Neutrophil (primary cell): ENCODE results near the gene CD14.

Experiments
- H3K27ac ChIP-seq: fragments of 200-600 bp; sonication (generic); 2 replicates; pipeline ENCODE4 v1.5.1; 2016; ENCODE audit warnings: mild to moderate bottlenecking, moderate library complexity
- H3K27me3 ChIP-seq: fragments of 200-600 bp; sonication (generic); 2 replicates; pipeline ENCODE4 v1.6.0; 2016; ENCODE audit warnings: mild to moderate bottlenecking
- H3K36me3 ChIP-seq: fragments of 200-600 bp; sonication (generic); 2 replicates; pipeline ENCODE4 v1.5.1; 2017
- H3K4me1 ChIP-seq, 2 experiments: fragments of 200-600 bp in 1 of 2; sonication (generic) in 1 of 2; 1 replicate in 1 of 2; 2 replicates in 1 of 2; pipeline versions ENCODE4 v1.5.1 to v1.6.1; 2013 to 2016; ENCODE audit warnings: low read depth in 1 of 2, low read length in 1 of 2, mild to moderate bottlenecking in 1 of 2, moderate library complexity in 1 of 2; ENCODE audit not compliant: control insufficient read depth in 1 of 2, insufficient read depth in 1 of 2
- H3K4me3 ChIP-seq, 2 experiments: fragments of 200-600 bp in 1 of 2; sonication (generic) in 1 of 2; 1 replicate in 1 of 2; 2 replicates in 1 of 2; pipeline ENCODE4 v1.5.1; 2013 to 2016; ENCODE audit warnings: low read depth in 1 of 2, low read length in 1 of 2, mild to moderate bottlenecking in 1 of 2, moderate library complexity in 1 of 2
- H3K9me3 ChIP-seq: fragments of 200-600 bp; sonication (generic); 2 replicates; pipeline ENCODE4 v1.5.1; 2016
- TF ChIP-seq, protein P1 (sequence below): fragments of 200-600 bp; sonication (generic); IDR thresholded peaks from 2 replicates; pipeline ENCODE4 v1.5.1; 2016; ENCODE audit warnings: antibody characterized with exemption

CD14 gene

DNA sequence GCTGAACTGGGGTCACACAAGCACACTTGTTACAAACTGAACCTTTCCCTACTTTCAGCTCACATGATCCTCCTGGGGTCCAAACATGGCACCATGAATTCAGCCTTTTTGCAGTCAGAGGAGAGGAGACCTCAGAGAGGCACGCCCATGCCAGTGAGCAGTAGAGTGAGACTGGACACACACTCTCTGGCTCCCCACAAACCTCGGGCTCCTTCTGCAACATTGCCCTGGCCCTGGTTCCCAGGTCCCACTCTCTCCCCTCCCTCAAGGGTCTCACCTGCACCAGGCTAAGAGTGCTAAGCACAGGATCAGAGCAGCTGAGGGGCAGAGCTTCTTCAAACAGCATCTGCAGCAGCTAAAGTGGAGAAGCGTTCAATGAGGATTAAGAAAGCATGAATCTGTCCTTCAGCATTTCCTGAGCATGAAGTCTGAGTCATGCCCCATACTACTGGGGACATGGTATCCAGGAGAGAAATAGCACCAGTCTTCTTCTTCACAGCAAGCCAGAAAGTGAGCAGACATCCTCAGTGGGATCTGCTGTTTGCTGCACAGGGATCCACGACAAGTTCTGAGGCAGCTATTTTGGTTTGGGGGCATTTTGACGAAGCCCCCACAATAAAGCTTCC is 41.1 kb downstream of the CD14 start:
- Histone ChIP-seq H3K27me3 (no peaks in the 10 kb centered on the region), H3K4me1 (peaks cover 89 to 91% of the 10 kb centered on the region in 2 experiments), H3K27ac (peak overlapping the region; percentile 95), H3K9me3 (no peaks in the 10 kb centered on the region), H3K4me3 (peak overlapping the region; percentile 59 to 66), H3K36me3 (no peaks in the 10 kb centered on the region)
- TF ChIP-seq, protein P1, sequence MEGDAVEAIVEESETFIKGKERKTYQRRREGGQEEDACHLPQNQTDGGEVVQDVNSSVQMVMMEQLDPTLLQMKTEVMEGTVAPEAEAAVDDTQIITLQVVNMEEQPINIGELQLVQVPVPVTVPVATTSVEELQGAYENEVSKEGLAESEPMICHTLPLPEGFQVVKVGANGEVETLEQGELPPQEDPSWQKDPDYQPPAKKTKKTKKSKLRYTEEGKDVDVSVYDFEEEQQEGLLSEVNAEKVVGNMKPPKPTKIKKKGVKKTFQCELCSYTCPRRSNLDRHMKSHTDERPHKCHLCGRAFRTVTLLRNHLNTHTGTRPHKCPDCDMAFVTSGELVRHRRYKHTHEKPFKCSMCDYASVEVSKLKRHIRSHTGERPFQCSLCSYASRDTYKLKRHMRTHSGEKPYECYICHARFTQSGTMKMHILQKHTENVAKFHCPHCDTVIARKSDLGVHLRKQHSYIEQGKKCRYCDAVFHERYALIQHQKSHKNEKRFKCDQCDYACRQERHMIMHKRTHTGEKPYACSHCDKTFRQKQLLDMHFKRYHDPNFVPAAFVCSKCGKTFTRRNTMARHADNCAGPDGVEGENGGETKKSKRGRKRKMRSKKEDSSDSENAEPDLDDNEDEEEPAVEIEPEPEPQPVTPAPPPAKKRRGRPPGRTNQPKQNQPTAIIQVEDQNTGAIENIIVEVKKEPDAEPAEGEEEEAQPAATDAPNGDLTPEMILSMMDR = no peak

GRCh38 chr5:140590861-140591260 is 42.1 kb downstream of the CD14 start:
- TF ChIP-seq, protein P1 = no peak
- peaks cover 79 to 81% of the 10 kb centered on the region in 2 experiments for H3K4me1 ChIP-seq
- peak overlapping the region; percentile 95 for H3K27ac ChIP-seq
- H3K9me3 ChIP-seq = no peaks in the 10 kb centered on the region
- no peaks in the 10 kb centered on the region for H3K36me3 ChIP-seq
- peak overlapping the region; percentile 59 to 66 for H3K4me3 ChIP-seq
- no peaks in the 10 kb centered on the region for H3K27me3 ChIP-seq

DNA sequence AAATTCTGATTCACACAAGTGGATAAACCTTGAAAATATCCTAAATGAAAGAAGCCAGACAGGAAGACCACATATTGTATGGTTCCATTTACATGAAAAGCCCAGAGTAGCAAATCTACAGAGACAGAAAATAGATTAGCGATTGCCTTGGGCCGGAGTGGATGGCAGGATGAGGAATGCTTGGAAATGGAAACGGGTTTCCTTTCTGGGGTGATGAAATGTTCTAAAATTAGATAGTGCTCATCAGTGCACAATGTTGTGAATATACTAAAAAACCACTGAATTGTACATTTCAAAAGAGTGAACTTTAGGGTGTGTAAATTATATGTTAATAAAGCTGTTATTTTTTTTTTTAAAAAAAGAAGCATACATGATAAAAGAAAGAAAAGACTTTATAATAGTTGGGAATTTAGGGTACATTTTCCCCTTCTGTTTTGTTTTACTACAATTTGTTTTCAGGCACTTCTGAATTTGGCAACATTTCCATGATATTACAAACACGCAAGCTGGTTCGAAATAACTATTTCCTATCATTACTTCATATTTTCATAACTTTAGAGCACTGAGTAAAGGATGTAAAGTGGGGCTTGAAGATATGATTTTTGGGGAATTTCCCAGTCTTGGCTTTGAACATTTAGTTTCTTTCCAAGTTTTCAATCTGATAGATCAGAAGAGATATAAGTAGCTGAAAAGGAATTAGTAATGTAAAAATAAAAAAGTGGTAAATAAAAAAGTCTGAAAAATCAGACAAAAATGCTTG is 44.5 kb downstream of the CD14 start:
- H3K27ac ChIP-seq = peak overlapping the region; percentile 95
- TF ChIP-seq, protein P1 = no peak
- H3K9me3 ChIP-seq = no peaks in the 10 kb centered on the region
- H3K27me3 ChIP-seq = no peaks in the 10 kb centered on the region
- H3K4me1 ChIP-seq = peaks cover 56 to 58% of the 10 kb centered on the region in 2 experiments
- peak overlapping the region; percentile 31 to 42 for H3K4me3 ChIP-seq
- H3K36me3 ChIP-seq = no peaks in the 10 kb centered on the region

- no peaks in the 10 kb centered on the region for H3K36me3 ChIP-seq
- peak overlapping the region; percentile 28 for H3K27ac ChIP-seq
- H3K4me1 ChIP-seq = peaks cover 51 to 53% of the 10 kb centered on the region in 2 experiments
- no peaks in the 10 kb centered on the region for H3K9me3 ChIP-seq
- no peak overlapping the region for H3K4me3 ChIP-seq
- no peaks in the 10 kb centered on the region for H3K27me3 ChIP-seq
- TF ChIP-seq, protein P1 = no peak
Observed at GRCh38 chr5:140587495-140587894, 45.5 kb downstream of the CD14 start.
